Hematopoietic multipotent progenitor cell (in vitro differentiated cells): ENCODE measurements around the gene MAPT. TPM values are rescaled to one million over a fixed set of nuclear protein-coding genes. Genes with fewer than 3 reads are reported as not detected.
"Not testable (repeated sequence)": the region's sequence is repeated elsewhere in the genome, so short reads cannot be mapped to it uniquely, and the experiment has no call there.

ENCODE experiments used
- DNase-seq, 3 donors: peaks; one replicate each; pipeline ENCODE4 v3.0.0-alpha.2; 2011 to 2015; ENCODE audit warnings: low read depth in 2 of 3, low spot score in 2 of 3
- total RNA-seq: library from RNA; depleted of rRNA; stranded (reverse); fragments of >200 nt; gene quantifications from one replicate; pipeline ENCODE4 v1.2.3, GENCODE V29; 2012

MAPT gene
- total RNA-seq, 1 donor: under 0.01 TPM

- peak; percentile 53 to 78 (median 58) for DNase-seq
Measured at GRCh38 chr17:46002311-46002972, 108.1 kb downstream of the MAPT start.

- no peak for DNase-seq
Measured at GRCh38 chr17:46002973-46003316, 108.6 kb downstream of the MAPT start.

- no peak for DNase-seq
Measured at GRCh38 chr17:46003907-46004748, 109.8 kb downstream of the MAPT start.

- DNase-seq: not testable (repeated sequence)
Measured at GRCh38 chr17:46006082-46006481, 111.7 kb downstream of the MAPT start.

- DNase-seq: no peak
Measured at GRCh38 chr17:46007461-46007965, 113.2 kb downstream of the MAPT start.

GRCh38 chr17:46008591-46008990 lies 114.2 kb downstream of the MAPT start:
- no peak for DNase-seq

GRCh38 chr17:46009681-46010596 lies 115.6 kb downstream of the MAPT start:
- DNase-seq: no peak

GRCh38 chr17:46010597-46011186 lies 116.3 kb downstream of the MAPT start:
- DNase-seq: no peak

- DNase-seq: no peak
Measured at GRCh38 chr17:46011711-46012505, 117.6 kb downstream of the MAPT start.

GRCh38 chr17:46012506-46013079 lies 118.2 kb downstream of the MAPT start:
- DNase-seq: no peak

- DNase-seq: no peak
Measured at GRCh38 chr17:46013127-46013501, 118.8 kb downstream of the MAPT start.

- no peak for DNase-seq
Measured at GRCh38 chr17:46013502-46014165, 119.3 kb downstream of the MAPT start.

GRCh38 chr17:46019408-46019925 lies 125.1 kb downstream of the MAPT start:
- not testable (repeated sequence) for DNase-seq

- DNase-seq: peak in 1 of 3 donors; percentile 24
Measured at GRCh38 chr17:46020023-46020761, 125.8 kb downstream of the MAPT start.

- DNase-seq: no peak
Measured at GRCh38 chr17:46020998-46021397, 126.6 kb downstream of the MAPT start.

GRCh38 chr17:46023366-46023765 lies 129.0 kb downstream of the MAPT start:
- DNase-seq: not testable (repeated sequence)

GRCh38 chr17:46023783-46024388 lies 129.5 kb downstream of the MAPT start:
- DNase-seq: no peak
